HG02938 (cell line): Measurements from ENCODE around the gene PRIMPOL.
A peak's percentile ranks its signal among the peaks of the same experiment; 100 is the strongest.
"Not testable (repeated sequence)": the region's sequence is repeated elsewhere in the genome, so short reads cannot be mapped to it uniquely, and the experiment has no call there.

Experiments
- ATAC-seq: cut with Tn5 transposase; IDR thresholded peaks from one replicate; pipeline ENCODE4 v1.9.1; 2021; ENCODE audit warnings: mild to moderate bottlenecking, moderate library complexity; ENCODE audit not compliant: unreplicated experiment

PRIMPOL gene

GRCh38 chr4:184636144-184636543 is 13.4 kb upstream of the PRIMPOL start:
- no peak for ATAC-seq

GRCh38 chr4:184636897-184637296 is 12.6 kb upstream of the PRIMPOL start:
- ATAC-seq: no peak

- ATAC-seq: peak; percentile 56
Measured at GRCh38 chr4:184641022-184641421, 8.5 kb upstream of the PRIMPOL start.

GRCh38 chr4:184641451-184641850 is 8.1 kb upstream of the PRIMPOL start:
- ATAC-seq: no peak

GRCh38 chr4:184643731-184644130 is 5.8 kb upstream of the PRIMPOL start:
- ATAC-seq: no peak

GRCh38 chr4:184644553-184645307 is 4.8 kb upstream of the PRIMPOL start:
- no peak for ATAC-seq

- no peak for ATAC-seq
Measured at GRCh38 chr4:184645904-184646610, 3.5 kb upstream of the PRIMPOL start.

- ATAC-seq: no peak
Measured at GRCh38 chr4:184647266-184648053, 2.1 kb upstream of the PRIMPOL start.

- ATAC-seq: no peak
Measured at GRCh38 chr4:184648054-184648312, 1.6 kb upstream of the PRIMPOL start.

- peak; percentile 23 for ATAC-seq
Measured at GRCh38 chr4:184648313-184649025, 1.1 kb upstream of the PRIMPOL start.

- peak; percentile 15 for ATAC-seq
Measured at GRCh38 chr4:184649971-184650855, 675 bp downstream of the PRIMPOL start.

GRCh38 chr4:184651899-184652298 is 2.4 kb downstream of the PRIMPOL start:
- no peak for ATAC-seq

- ATAC-seq: not testable (repeated sequence)
Measured at GRCh38 chr4:184652681-184653080, 3.1 kb downstream of the PRIMPOL start.

GRCh38 chr4:184653650-184654049 is 4.1 kb downstream of the PRIMPOL start:
- ATAC-seq: no peak

- ATAC-seq: no peak
Measured at GRCh38 chr4:184655889-184656869, 6.6 kb downstream of the PRIMPOL start.

- no peak for ATAC-seq
Measured at GRCh38 chr4:184657144-184657543, 7.6 kb downstream of the PRIMPOL start.

- ATAC-seq: not testable (repeated sequence)
Measured at GRCh38 chr4:184657820-184658219, 8.3 kb downstream of the PRIMPOL start.

GRCh38 chr4:184660978-184661377 is 11.4 kb downstream of the PRIMPOL start:
- no peak for ATAC-seq

- no peak for ATAC-seq
Measured at GRCh38 chr4:184662236-184662635, 12.7 kb downstream of the PRIMPOL start.
